K562 (cell line): ENCODE results near the gene SPINT1. TPM values are rescaled to one million over a fixed set of nuclear protein-coding genes. Genes with fewer than 3 reads are reported as not detected.

Experiments
- ADNP ChIP-seq: fragments of 200-800 bp; sonication (Bioruptor generic); IDR thresholded peaks from 2 replicates; pipeline ENCODE4 v1.6.1; 2016; ENCODE audit warnings: missing genetic modification characterization, missing compliant biosample characterization
- HES1 ChIP-seq: fragments of 450-650 bp; IDR thresholded peaks from 2 replicates; pipeline ENCODE4 v1.6.1; 2016; ENCODE audit warnings: low read depth, mild to moderate bottlenecking, moderate library complexity
- ILF3 ChIP-seq: fragments of 450-650 bp; IDR thresholded peaks from 2 replicates; pipeline ENCODE4 v1.6.1; 2018; ENCODE audit warnings: antibody characterized with exemption, mild to moderate bottlenecking, moderate library complexity, borderline replicate concordance
- KDM4B ChIP-seq, 2 experiments: fragments of 450-650 bp in 1 of 2; sonication (generic) in 1 of 2; IDR thresholded peaks; 2 replicates each; pipeline ENCODE4 v1.6.1; 2016 to 2017; ENCODE audit warnings: borderline replicate concordance in 2 of 2, antibody characterized with exemption in 1 of 2, low read depth in 1 of 2, mild to moderate bottlenecking in 1 of 2
- MTF1 ChIP-seq: fragments of 250-450 bp; sonication (Bioruptor Pico); IDR thresholded peaks from 2 replicates; pipeline ENCODE4 v1.9.0; 2021; ENCODE audit warnings: moderate library complexity, mild to moderate bottlenecking, inconsistent platforms, borderline replicate concordance
- SAP30 ChIP-seq: fragments of 200-600 bp; sonication (generic); IDR thresholded peaks from 2 replicates; pipeline ENCODE4 v1.6.1; 2012; ENCODE audit warnings: borderline replicate concordance, low read depth, mild to moderate bottlenecking, moderate library complexity, low read length, control low read depth, inconsistent platforms; ENCODE audit not compliant: insufficient read depth, poor library complexity, severe bottlenecking
- TBP ChIP-seq: optimal IDR thresholded peaks from 2 replicates; pipeline ENCODE3; 2011; ENCODE audit warnings: low read depth, low read length, improper control_type of control experiment
- TFAM ChIP-seq: fragments of 250-450 bp; sonication (Bioruptor Pico); conservative IDR thresholded peaks from 2 replicates; pipeline ENCODE4 v1.5.0; 2021; ENCODE audit warnings: mild to moderate bottlenecking, moderate library complexity
- ZBTB40 ChIP-seq, 2 experiments: fragments of 450-650 bp in 1 of 2; sonication (generic) in 1 of 2; formaldehyde crosslinking in 1 of 2; IDR thresholded peaks; 2 replicates each; pipeline versions ENCODE4 v1.7.1 to v1.9.0; 2016 to 2022; ENCODE audit warnings: inconsistent platforms in 1 of 2, mild to moderate bottlenecking in 1 of 2, missing genetic modification reagents in 1 of 2
- ZNF280A ChIP-seq: fragments of 450-650 bp; IDR thresholded peaks from 2 replicates; pipeline ENCODE4 v1.6.1; 2018; ENCODE audit warnings: mild to moderate bottlenecking, low read depth; ENCODE audit not compliant: partially characterized antibody
- ZNF518B ChIP-seq: fragments of 250-450 bp; sonication (Bioruptor Pico); IDR thresholded peaks from 2 replicates; pipeline ENCODE4 v1.5.0; 2021; ENCODE audit warnings: mild to moderate bottlenecking, moderate library complexity
- ZNF707 ChIP-seq: fragments of 250-450 bp; sonication (Bioruptor Pico); conservative IDR thresholded peaks from 2 replicates; pipeline ENCODE4 v1.8.0; 2022; ENCODE audit warnings: inconsistent platforms, mild to moderate bottlenecking, moderate library complexity
- polyA plus RNA-seq, 8 experiments: library from polyadenylated mRNA; depleted of rRNA in 4 of 8; stranded (reverse) in 5 of 8; unstranded in 3 of 8; fragments of >200 nt; fragmentation: Nextera tagmentation in 2 of 8; fragmentation: Illumina TruSeq in 1 of 8; extraction: Ambion mirVana in 2 of 8; extraction: Trizol in 1 of 8; gene quantifications; 2 replicates each; pipeline versions ENCODE4 v1.2.1 to v1.2.3, GENCODE V29; 2011 to 2014; ENCODE audit warnings: inconsistent platforms in 1 of 8, missing spikeins in 1 of 8
- total RNA-seq, 7 experiments: library from RNA; depleted of rRNA in 6 of 7; stranded (reverse); fragments of >200 nt in 6 of 7; fragmentation: Illumina TruSeq in 2 of 7; extraction: Trizol in 2 of 7; gene quantifications; 2 replicates each; pipeline versions ENCODE4 v1.2.1 to v1.2.3, GENCODE V29; 2011 to 2021; ENCODE audit warnings: low replicate concordance in 1 of 7

SPINT1 gene
- total and polyA plus RNA-seq, 9 of the 15 experiments (the other 6 are each of a cell fraction or from before 2014, with no cell fraction given) = 0.78 to 4.5 (median 1.5) TPM

- TF ChIP-seq ZNF518B (CRISPR knock-in tag) (no peak), MTF1 (CRISPR knock-in tag) (no peak), TBP (no peak), ZNF280A (no peak), ADNP (tag) (no peak), KDM4B (IDR thresholded peaks at IDR 0.05; ENCODE audit: borderline replicate concordance in 2 of 2, low read depth in 1 of 2) (no peak), ZBTB40 (IDR thresholded peaks at IDR 0.05) (no peak), ZBTB40 (CRISPR knock-in tag; IDR thresholded peaks at IDR 0.05) (no peak), TFAM (CRISPR knock-in tag) (no peak), ILF3 (no peak), ZNF707 (CRISPR knock-in tag) (no peak), HES1 (no peak), SAP30 (no peak)
These were observed 13.0 kb upstream of the SPINT1 start (continued) for GRCh38 chr15:40830884-40831283.
